ENCODE results near the gene CHN1. TPM values are rescaled to one million over a fixed set of nuclear protein-coding genes. Genes with fewer than 3 reads are reported as not detected.

CHN1 gene
- total RNA-seq, 1 donor from 2014 or later: 61.0 TPM

DNA sequence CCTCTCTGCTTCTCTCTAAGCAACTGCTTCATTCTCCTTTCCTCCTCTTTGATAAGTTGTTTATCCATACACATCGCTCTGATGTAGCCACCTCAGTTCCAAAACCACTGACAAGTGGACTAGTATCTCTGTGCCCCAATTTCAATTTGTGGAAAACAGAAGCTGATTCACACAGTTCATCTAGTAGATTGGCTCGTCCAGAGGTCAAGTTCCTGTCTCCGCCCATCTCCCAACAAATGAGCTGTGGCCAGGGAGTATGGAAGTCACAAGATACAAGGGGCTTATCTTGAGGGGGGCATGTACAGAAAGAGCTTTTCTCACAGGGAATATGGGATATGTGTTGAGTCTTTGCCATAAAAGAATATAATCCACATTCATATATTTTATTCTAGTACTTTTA lies 17.7 kb upstream of the CHN1 start:
- peaks cover 1% of the 10 kb centered on the region for H3K4me1 Mint-ChIP-seq
- no peaks in the 10 kb centered on the region for H3K27me3 Mint-ChIP-seq (ENCODE audit: low read depth)
- no peak overlapping the region for H3K27ac Mint-ChIP-seq (ENCODE audit: unreplicated experiment)
- H3K4me3 Mint-ChIP-seq: no peak overlapping the region
- TF ChIP-seq, protein P1, sequence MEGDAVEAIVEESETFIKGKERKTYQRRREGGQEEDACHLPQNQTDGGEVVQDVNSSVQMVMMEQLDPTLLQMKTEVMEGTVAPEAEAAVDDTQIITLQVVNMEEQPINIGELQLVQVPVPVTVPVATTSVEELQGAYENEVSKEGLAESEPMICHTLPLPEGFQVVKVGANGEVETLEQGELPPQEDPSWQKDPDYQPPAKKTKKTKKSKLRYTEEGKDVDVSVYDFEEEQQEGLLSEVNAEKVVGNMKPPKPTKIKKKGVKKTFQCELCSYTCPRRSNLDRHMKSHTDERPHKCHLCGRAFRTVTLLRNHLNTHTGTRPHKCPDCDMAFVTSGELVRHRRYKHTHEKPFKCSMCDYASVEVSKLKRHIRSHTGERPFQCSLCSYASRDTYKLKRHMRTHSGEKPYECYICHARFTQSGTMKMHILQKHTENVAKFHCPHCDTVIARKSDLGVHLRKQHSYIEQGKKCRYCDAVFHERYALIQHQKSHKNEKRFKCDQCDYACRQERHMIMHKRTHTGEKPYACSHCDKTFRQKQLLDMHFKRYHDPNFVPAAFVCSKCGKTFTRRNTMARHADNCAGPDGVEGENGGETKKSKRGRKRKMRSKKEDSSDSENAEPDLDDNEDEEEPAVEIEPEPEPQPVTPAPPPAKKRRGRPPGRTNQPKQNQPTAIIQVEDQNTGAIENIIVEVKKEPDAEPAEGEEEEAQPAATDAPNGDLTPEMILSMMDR (conservative IDR thresholded peaks at IDR 0.05): no peak
- DNase-seq (ENCODE audit: low read depth, low spot score): no peak
- H3K9me3 Mint-ChIP-seq: peaks cover 9% of the 10 kb centered on the region
- peaks cover 3% of the 10 kb centered on the region for H3K36me3 Mint-ChIP-seq (ENCODE audit: low read depth)

DNA sequence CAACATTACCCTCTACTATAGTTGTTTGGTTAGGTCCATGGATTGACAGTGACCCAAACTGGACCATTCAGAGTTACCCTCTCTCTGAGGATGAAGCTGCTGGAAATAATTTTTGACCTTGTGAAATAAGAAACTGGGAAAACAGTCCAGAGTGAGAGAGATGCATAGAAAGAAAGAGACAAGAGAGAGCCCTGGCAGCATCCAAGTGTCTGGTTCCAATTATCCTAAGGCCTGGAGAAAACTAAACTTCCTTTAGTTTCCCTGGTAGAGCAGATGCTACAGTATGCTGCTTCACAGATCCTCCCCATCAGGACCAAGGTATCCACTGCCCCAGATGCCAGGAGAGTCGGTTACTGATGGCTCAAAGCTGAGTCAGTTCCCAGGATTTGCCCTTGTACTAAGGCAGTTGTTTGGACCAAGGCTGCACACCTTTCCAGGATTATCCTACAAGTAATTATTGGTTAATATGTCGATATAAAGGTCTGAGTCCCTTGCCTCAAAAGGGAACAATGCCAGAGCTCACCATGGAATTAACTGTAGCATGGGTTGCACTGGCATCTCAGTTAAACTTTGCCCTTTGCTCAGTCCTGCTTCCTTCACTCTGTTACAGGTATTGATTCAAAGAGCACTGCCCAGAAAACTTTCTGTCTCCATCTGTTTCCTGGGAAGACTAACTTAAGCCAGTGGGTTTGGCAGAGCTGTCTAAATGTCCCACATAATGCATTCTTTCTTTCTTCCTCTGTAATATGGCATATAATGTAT lies 14.6 kb upstream of the CHN1 start:
- Mint-ChIP-seq H3K9me3 (no peaks in the 10 kb centered on the region), H3K4me3 (no peak overlapping the region), H3K4me1 (no peaks in the 10 kb centered on the region), H3K27me3 (ENCODE audit: low read depth) (no peaks in the 10 kb centered on the region), H3K36me3 (ENCODE audit: low read depth) (no peaks in the 10 kb centered on the region), H3K27ac (ENCODE audit: unreplicated experiment) (no peak overlapping the region)
- TF ChIP-seq, protein P1 (conservative IDR thresholded peaks at IDR 0.05): no peak
- no peak for DNase-seq (ENCODE audit: low read depth, low spot score)

DNA sequence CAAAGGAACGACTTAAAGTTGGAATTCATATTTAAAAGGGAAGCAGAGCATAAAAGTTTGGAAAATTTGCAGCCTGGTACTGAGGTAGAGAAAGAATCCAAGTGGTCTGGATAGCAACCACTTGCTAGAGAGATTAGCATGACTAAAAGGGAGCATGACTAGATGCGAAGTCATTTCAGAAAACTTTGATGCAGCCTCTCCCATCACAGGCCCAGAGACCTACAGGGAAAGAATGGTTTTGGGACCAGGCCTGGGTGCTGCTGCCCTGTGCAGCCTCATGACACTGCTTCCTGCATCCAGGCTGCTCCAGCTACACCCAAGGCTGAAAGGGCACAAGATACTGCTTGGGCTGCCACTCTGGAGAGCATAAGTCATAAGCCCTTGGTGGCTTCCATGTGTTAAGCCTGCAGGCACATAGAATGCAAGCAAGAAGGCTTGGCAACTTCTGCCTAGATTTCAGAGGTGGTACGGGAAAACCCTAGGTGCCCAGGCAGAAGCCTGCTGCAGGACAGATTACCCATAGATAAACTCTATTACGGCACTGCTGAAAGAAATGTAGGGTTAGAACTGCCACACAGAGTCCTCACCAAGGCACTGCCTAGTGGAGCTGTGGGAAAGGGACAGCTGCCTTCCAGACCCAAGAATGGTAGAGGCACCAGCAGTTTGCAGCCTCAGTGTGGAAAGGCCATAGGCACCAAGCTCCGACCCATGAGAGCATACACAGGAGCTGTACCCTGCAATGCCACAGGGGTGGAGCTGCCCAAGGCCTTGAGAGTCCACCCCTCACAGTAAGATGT lies 12.6 kb upstream of the CHN1 start:
- H3K27ac Mint-ChIP-seq (ENCODE audit: unreplicated experiment): no peak overlapping the region
- H3K4me3 Mint-ChIP-seq: no peak overlapping the region
- H3K27me3 Mint-ChIP-seq (ENCODE audit: low read depth): no peaks in the 10 kb centered on the region
- DNase-seq (ENCODE audit: low read depth, low spot score): no peak
- H3K9me3 Mint-ChIP-seq: no peaks in the 10 kb centered on the region
- H3K36me3 Mint-ChIP-seq (ENCODE audit: low read depth): no peaks in the 10 kb centered on the region
- H3K4me1 Mint-ChIP-seq: no peaks in the 10 kb centered on the region
- TF ChIP-seq, protein P1 (conservative IDR thresholded peaks at IDR 0.05): no peak

DNA sequence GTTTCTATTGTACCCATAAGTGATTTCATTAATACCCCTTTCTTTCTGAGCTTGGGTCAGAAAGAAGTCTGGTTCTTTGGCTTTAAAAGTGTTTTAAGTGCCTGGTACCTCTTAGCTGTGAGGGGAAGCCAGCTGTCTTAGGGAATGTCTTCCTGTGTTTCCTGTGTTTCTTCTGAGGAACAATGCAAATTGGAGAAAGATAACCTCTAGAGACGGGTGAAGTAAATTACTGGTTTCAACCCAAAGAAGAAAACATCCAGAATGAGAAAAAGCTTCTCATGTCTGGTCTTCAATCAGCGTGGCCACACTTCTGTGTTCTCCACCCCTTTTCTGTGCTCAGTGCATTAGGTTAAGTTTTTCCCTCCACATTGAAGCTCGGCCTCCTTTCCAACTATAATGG lies 10.2 kb upstream of the CHN1 start:
- H3K9me3 Mint-ChIP-seq: no peaks in the 10 kb centered on the region
- TF ChIP-seq, protein P1 (conservative IDR thresholded peaks at IDR 0.05): no peak
- no peak overlapping the region for H3K4me3 Mint-ChIP-seq
- no peak for DNase-seq (ENCODE audit: low read depth, low spot score)
- H3K36me3 Mint-ChIP-seq (ENCODE audit: low read depth): no peaks in the 10 kb centered on the region
- peaks cover 2% of the 10 kb centered on the region for H3K27me3 Mint-ChIP-seq (ENCODE audit: low read depth)
- H3K27ac Mint-ChIP-seq (ENCODE audit: unreplicated experiment): no peak overlapping the region
- peaks cover 1% of the 10 kb centered on the region for H3K4me1 Mint-ChIP-seq

DNA sequence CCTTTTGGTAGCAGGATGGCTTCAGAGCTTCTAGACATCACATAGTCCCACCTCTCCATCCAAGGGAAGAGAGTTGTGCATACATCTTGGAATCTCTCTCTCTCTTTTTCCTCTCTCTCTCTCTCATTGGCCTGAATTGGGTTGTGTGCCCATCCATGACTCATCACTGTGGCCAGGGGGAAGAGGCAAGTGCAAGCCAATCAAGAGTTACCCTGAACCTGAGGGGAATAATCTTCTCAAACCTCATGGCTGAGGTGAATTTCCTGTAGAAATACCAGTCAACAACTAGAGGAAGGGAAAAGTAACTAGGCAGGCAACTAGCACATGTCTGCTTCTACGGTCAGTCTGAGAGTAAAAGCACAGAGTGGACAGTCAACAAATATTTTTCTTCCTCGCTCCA lies 7.3 kb upstream of the CHN1 start:
- H3K4me1 Mint-ChIP-seq: peaks cover 11% of the 10 kb centered on the region
- no peaks in the 10 kb centered on the region for H3K9me3 Mint-ChIP-seq
- peaks cover 8% of the 10 kb centered on the region for H3K27me3 Mint-ChIP-seq (ENCODE audit: low read depth)
- no peak for DNase-seq (ENCODE audit: low read depth, low spot score)
- no peak overlapping the region for H3K27ac Mint-ChIP-seq (ENCODE audit: unreplicated experiment)
- TF ChIP-seq, protein P1 (conservative IDR thresholded peaks at IDR 0.05): no peak
- no peak overlapping the region for H3K4me3 Mint-ChIP-seq
- no peaks in the 10 kb centered on the region for H3K36me3 Mint-ChIP-seq (ENCODE audit: low read depth)

Data from neural crest cell (in vitro differentiated cells).